HEK293 (cell line): ENCODE results near the gene MYH6.

ENCODE experiments used
- CTCF ChIA-PET: fragments of 350-600 bp; formaldehyde crosslinking; extraction: SDS; loops from one replicate; lab custom pipeline; 2021; ENCODE audit warnings: antibody characterized with exemption; lab: Yijun Ruan, JAX
- POLR2A ChIA-PET: fragments of 300-600 bp; formaldehyde crosslinking; extraction: SDS; loops from one replicate; lab custom pipeline; 2020; ENCODE audit warnings: antibody characterized with exemption, inconsistent platforms; lab: Yijun Ruan, JAX
- H3K27ac ChIP-seq: fragments of 200-500 bp; sonication (Bioruptor generic); 2 replicates; pipeline ENCODE4 v1.5.1; 2014; ENCODE audit warnings: low read depth, low read length, control low read depth, inconsistent platforms; ENCODE audit errors: extremely low read depth
- H3K36me3 ChIP-seq, 2 experiments: fragments of 200-500 bp in 1 of 2; sonication (Bioruptor generic) in 1 of 2; 1 replicate in 1 of 2; 2 replicates in 1 of 2; pipeline ENCODE4 v1.5.1; 2014 to 2017; ENCODE audit warnings: inconsistent platforms in 2 of 2, low read length in 2 of 2; ENCODE audit not compliant: control insufficient read depth in 2 of 2, insufficient read depth in 1 of 2
- H3K4me1 ChIP-seq: fragments of 200-500 bp; sonication (Bioruptor generic); 2 replicates; pipeline ENCODE4 v1.5.1; 2014; ENCODE audit warnings: mild to moderate bottlenecking, low read length, inconsistent platforms; ENCODE audit not compliant: control insufficient read depth, insufficient read depth
- H3K4me3 ChIP-seq: 2 replicates; pipeline ENCODE4 v1.5.1; 2011; ENCODE audit warnings: low read depth, mild to moderate bottlenecking, control low read depth, low read length, moderate library complexity
- H3K9me3 ChIP-seq: fragments of 200-500 bp; sonication (Bioruptor generic); 2 replicates; pipeline ENCODE4 v1.5.1; 2014; ENCODE audit warnings: low read depth, low read length, inconsistent platforms; ENCODE audit not compliant: control insufficient read depth, insufficient read depth
- TSHZ1 ChIP-seq: fragments of 450-650 bp; formaldehyde crosslinking; IDR thresholded peaks from 2 replicates; pipeline ENCODE4 v1.5.1; 2016; ENCODE audit warnings: missing biosample characterization, missing genetic modification characterization, borderline replicate concordance
- ZBTB1 ChIP-seq: fragments of 450-650 bp; formaldehyde crosslinking; IDR thresholded peaks from 2 replicates; pipeline ENCODE4 v1.5.1; 2016; ENCODE audit warnings: missing biosample characterization, missing genetic modification characterization
- ZFP3 ChIP-seq: fragments of 450-650 bp; formaldehyde crosslinking; IDR thresholded peaks from 2 replicates; pipeline ENCODE4 v1.5.1; 2016; ENCODE audit warnings: low read depth, missing biosample characterization, missing genetic modification characterization
- ZNF274 ChIP-seq, 2 experiments: fragments of 200-500 bp in 1 of 2; fragments of 450-650 bp in 1 of 2; sonication (Bioruptor generic) in 1 of 2; formaldehyde crosslinking in 1 of 2; IDR thresholded peaks; 2 replicates each; pipeline versions ENCODE4 v1.5.1 to v1.6.1; 2014 to 2016; ENCODE audit warnings: borderline replicate concordance in 1 of 2, inconsistent platforms in 1 of 2, low read length in 1 of 2, missing biosample characterization in 1 of 2, missing genetic modification characterization in 1 of 2
- ZNF292 ChIP-seq: fragments of 450-650 bp; formaldehyde crosslinking; IDR thresholded peaks from 2 replicates; pipeline ENCODE4 v1.5.1; 2016; ENCODE audit warnings: low read depth, missing biosample characterization, missing genetic modification characterization, borderline replicate concordance
- ZNF423 ChIP-seq: fragments of 450-650 bp; formaldehyde crosslinking; IDR thresholded peaks from 2 replicates; pipeline ENCODE4 v1.5.1; 2016; ENCODE audit warnings: missing biosample characterization, missing genetic modification characterization
- ZNF514 ChIP-seq: fragments of 450-650 bp; formaldehyde crosslinking; IDR thresholded peaks from 2 replicates; pipeline ENCODE4 v1.5.1; 2016; ENCODE audit warnings: missing biosample characterization, missing genetic modification characterization
- ZNF623 ChIP-seq: fragments of 450-650 bp; formaldehyde crosslinking; IDR thresholded peaks from 2 replicates; pipeline ENCODE4 v1.5.1; 2016; ENCODE audit warnings: missing biosample characterization, missing genetic modification characterization
- ZNF629 ChIP-seq: fragments of 450-650 bp; formaldehyde crosslinking; IDR thresholded peaks from 2 replicates; pipeline ENCODE4 v1.5.1; 2017; ENCODE audit warnings: missing biosample characterization, missing genetic modification characterization
- ZNF654 ChIP-seq: fragments of 450-650 bp; formaldehyde crosslinking; IDR thresholded peaks from 2 replicates; pipeline ENCODE4 v1.5.1; 2016; ENCODE audit warnings: low read depth, missing biosample characterization, missing genetic modification characterization
- ZNF792 ChIP-seq: fragments of 450-650 bp; formaldehyde crosslinking; IDR thresholded peaks from 2 replicates; pipeline ENCODE4 v1.5.1; 2016; ENCODE audit warnings: missing biosample characterization, missing genetic modification characterization
- ZNF843 ChIP-seq: fragments of 450-650 bp; formaldehyde crosslinking; IDR thresholded peaks from 2 replicates; pipeline ENCODE4 v1.5.1; 2016; ENCODE audit warnings: missing biosample characterization, missing genetic modification characterization
- ZSCAN16 ChIP-seq: fragments of 450-650 bp; formaldehyde crosslinking; IDR thresholded peaks from 2 replicates; pipeline ENCODE4 v1.5.1; 2016; ENCODE audit warnings: missing biosample characterization, missing genetic modification characterization
- TF ChIP-seq, protein P1 (sequence below): fragments of 450-650 bp; formaldehyde crosslinking; IDR thresholded peaks from 2 replicates; pipeline ENCODE4 v1.5.1; 2016; ENCODE audit warnings: missing biosample characterization, missing genetic modification characterization
- TF ChIP-seq, protein P2 (sequence below): fragments of 450-650 bp; formaldehyde crosslinking; IDR thresholded peaks from 2 replicates; pipeline ENCODE4 v1.5.1; 2016; ENCODE audit warnings: missing biosample characterization, missing genetic modification characterization, borderline replicate concordance
- TF ChIP-seq, protein P3 (sequence below): fragments of 450-650 bp; formaldehyde crosslinking; IDR thresholded peaks from 2 replicates; pipeline ENCODE4 v1.5.1; 2016; ENCODE audit warnings: missing biosample characterization, missing genetic modification characterization

MYH6 gene

DNA sequence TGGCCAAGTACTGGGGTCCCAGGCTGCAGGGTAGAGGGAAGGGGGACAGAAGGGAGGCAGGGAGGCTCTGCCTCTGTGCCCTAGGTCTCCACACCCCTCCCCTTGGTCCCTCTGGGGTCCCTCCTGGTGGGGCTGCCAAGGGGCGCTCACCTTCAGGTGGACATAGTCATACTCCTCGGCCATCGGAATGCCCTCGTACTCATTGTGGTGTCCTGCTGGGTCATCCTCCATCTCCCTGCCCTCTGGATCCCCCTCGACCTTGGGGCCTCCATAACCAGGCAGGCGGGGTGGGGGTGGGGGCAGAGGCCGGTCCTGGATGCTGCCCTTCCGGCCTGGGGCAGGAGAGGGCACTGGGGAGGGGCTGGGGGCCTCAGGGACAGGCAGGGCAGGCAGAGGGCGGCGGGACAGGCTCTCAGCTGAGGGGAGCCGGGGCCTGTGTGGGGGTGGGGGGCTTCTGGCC lies 48.9 kb downstream of the MYH6 start:
- Histone ChIP-seq H3K36me3 (no peaks in the 10 kb centered on the region), H3K4me1 (no peaks in the 10 kb centered on the region)
- no peak for TF ChIP-seq ZBTB1
- TF ChIP-seq ZNF423, result no peak
- TF ChIP-seq ZNF629 (tag by site-specific recombination), result no peak
- TF ChIP-seq ZNF843 (tag by site-specific recombination), result no peak
- TF ChIP-seq ZNF514 (tag by site-specific recombination), result no peak
- no peak for TF ChIP-seq ZFP3
- TF ChIP-seq ZNF654 (tag by site-specific recombination), result no peak
- TF ChIP-seq, protein P1, sequence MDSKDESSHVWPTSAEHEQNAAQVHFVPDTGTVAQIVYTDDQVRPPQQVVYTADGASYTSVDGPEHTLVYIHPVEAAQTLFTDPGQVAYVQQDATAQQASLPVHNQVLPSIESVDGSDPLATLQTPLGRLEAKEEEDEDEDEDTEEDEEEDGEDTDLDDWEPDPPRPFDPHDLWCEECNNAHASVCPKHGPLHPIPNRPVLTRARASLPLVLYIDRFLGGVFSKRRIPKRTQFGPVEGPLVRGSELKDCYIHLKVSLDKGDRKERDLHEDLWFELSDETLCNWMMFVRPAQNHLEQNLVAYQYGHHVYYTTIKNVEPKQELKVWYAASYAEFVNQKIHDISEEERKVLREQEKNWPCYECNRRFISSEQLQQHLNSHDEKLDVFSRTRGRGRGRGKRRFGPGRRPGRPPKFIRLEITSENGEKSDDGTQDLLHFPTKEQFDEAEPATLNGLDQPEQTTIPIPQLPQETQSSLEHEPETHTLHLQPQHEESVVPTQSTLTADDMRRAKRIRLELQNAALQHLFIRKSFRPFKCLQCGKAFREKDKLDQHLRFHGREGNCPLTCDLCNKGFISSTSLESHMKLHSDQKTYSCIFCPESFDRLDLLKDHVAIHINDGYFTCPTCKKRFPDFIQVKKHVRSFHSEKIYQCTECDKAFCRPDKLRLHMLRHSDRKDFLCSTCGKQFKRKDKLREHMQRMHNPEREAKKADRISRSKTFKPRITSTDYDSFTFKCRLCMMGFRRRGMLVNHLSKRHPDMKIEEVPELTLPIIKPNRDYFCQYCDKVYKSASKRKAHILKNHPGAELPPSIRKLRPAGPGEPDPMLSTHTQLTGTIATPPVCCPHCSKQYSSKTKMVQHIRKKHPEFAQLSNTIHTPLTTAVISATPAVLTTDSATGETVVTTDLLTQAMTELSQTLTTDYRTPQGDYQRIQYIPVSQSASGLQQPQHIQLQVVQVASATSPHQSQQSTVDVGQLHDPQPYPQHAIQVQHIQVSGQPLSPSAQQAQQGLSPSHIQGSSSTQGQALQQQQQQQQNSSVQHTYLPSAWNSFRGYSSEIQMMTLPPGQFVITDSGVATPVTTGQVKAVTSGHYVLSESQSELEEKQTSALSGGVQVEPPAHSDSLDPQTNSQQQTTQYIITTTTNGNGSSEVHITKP (tag by site-specific recombination), result no peak
- TF ChIP-seq ZNF292, result no peak
- TF ChIP-seq, all 188 proteins: peak for 0
- Histone ChIP-seq H3K9me3 (no peaks in the 10 kb centered on the region), H3K27ac (no peak overlapping the region), H3K4me3 (no peak overlapping the region)
- ChIA-PET CTCF (interaction anchor here (0.8 kb wide), 1 partner anchor 21 kb away, joined by 3 read pairs; no protein-coding TSS in a partner anchor), POLR2A (no interaction called here)

- ChIA-PET POLR2A (no interaction called here), CTCF (interaction anchor here (0.8 kb wide), 1 partner anchor 21 kb away, joined by 3 read pairs; no protein-coding TSS in a partner anchor)
- Histone ChIP-seq H3K27ac (no peak overlapping the region), H3K4me1 (no peaks in the 10 kb centered on the region), H3K9me3 (no peaks in the 10 kb centered on the region), H3K36me3 (no peaks in the 10 kb centered on the region), H3K4me3 (no peak overlapping the region)
- TF ChIP-seq ZNF792 (tag by site-specific recombination), result no peak
- TF ChIP-seq TSHZ1 (tag by site-specific recombination), result no peak
- no peak for TF ChIP-seq ZNF274 (IDR thresholded peaks at IDR 0.05; ENCODE audit: low read length)
- TF ChIP-seq ZNF274 (tag by site-specific recombination; IDR thresholded peaks at IDR 0.05; ENCODE audit: borderline replicate concordance), result no peak
- TF ChIP-seq, protein P2, sequence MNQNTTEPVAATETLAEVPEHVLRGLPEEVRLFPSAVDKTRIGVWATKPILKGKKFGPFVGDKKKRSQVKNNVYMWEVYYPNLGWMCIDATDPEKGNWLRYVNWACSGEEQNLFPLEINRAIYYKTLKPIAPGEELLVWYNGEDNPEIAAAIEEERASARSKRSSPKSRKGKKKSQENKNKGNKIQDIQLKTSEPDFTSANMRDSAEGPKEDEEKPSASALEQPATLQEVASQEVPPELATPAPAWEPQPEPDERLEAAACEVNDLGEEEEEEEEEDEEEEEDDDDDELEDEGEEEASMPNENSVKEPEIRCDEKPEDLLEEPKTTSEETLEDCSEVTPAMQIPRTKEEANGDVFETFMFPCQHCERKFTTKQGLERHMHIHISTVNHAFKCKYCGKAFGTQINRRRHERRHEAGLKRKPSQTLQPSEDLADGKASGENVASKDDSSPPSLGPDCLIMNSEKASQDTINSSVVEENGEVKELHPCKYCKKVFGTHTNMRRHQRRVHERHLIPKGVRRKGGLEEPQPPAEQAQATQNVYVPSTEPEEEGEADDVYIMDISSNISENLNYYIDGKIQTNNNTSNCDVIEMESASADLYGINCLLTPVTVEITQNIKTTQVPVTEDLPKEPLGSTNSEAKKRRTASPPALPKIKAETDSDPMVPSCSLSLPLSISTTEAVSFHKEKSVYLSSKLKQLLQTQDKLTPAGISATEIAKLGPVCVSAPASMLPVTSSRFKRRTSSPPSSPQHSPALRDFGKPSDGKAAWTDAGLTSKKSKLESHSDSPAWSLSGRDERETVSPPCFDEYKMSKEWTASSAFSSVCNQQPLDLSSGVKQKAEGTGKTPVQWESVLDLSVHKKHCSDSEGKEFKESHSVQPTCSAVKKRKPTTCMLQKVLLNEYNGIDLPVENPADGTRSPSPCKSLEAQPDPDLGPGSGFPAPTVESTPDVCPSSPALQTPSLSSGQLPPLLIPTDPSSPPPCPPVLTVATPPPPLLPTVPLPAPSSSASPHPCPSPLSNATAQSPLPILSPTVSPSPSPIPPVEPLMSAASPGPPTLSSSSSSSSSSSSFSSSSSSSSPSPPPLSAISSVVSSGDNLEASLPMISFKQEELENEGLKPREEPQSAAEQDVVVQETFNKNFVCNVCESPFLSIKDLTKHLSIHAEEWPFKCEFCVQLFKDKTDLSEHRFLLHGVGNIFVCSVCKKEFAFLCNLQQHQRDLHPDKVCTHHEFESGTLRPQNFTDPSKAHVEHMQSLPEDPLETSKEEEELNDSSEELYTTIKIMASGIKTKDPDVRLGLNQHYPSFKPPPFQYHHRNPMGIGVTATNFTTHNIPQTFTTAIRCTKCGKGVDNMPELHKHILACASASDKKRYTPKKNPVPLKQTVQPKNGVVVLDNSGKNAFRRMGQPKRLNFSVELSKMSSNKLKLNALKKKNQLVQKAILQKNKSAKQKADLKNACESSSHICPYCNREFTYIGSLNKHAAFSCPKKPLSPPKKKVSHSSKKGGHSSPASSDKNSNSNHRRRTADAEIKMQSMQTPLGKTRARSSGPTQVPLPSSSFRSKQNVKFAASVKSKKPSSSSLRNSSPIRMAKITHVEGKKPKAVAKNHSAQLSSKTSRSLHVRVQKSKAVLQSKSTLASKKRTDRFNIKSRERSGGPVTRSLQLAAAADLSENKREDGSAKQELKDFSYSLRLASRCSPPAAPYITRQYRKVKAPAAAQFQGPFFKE (tag by site-specific recombination), result no peak
- TF ChIP-seq ZNF623 (tag by site-specific recombination), result no peak
- TF ChIP-seq ZSCAN16, result no peak
- TF ChIP-seq, protein P3, sequence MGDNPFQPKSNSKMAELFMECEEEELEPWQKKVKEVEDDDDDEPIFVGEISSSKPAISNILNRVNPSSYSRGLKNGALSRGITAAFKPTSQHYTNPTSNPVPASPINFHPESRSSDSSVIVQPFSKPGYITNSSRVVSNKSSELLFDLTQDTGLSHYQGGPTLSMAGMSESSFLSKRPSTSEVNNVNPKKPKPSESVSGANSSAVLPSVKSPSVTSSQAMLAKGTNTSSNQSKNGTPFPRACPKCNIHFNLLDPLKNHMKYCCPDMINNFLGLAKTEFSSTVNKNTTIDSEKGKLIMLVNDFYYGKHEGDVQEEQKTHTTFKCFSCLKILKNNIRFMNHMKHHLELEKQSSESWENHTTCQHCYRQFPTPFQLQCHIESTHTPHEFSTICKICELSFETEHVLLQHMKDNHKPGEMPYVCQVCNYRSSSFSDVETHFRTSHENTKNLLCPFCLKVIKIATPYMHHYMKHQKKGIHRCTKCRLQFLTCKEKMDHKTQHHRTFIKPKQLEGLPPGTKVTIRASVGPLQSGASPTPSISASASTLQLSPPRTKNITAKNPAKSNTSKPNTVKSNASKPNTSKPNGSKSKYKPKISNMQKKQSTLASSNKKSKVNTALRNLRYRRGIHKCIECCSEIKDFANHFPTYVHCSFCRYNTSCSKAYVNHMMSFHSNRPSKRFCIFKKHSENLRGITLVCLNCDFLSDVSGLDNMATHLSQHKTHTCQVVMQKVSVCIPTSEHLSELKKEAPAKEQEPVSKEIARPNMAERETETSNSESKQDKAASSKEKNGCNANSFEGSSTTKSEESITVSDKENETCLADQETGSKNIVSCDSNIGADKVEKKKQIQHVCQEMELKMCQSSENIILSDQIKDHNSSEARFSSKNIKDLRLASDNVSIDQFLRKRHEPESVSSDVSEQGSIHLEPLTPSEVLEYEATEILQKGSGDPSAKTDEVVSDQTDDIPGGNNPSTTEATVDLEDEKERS, result no peak
These were observed 49.4 kb downstream of the MYH6 start for GRCh38 chr14:23358553-23359166.
